ENCODE data around the gene ACKR4.

- TF ChIP-seq, protein P1, sequence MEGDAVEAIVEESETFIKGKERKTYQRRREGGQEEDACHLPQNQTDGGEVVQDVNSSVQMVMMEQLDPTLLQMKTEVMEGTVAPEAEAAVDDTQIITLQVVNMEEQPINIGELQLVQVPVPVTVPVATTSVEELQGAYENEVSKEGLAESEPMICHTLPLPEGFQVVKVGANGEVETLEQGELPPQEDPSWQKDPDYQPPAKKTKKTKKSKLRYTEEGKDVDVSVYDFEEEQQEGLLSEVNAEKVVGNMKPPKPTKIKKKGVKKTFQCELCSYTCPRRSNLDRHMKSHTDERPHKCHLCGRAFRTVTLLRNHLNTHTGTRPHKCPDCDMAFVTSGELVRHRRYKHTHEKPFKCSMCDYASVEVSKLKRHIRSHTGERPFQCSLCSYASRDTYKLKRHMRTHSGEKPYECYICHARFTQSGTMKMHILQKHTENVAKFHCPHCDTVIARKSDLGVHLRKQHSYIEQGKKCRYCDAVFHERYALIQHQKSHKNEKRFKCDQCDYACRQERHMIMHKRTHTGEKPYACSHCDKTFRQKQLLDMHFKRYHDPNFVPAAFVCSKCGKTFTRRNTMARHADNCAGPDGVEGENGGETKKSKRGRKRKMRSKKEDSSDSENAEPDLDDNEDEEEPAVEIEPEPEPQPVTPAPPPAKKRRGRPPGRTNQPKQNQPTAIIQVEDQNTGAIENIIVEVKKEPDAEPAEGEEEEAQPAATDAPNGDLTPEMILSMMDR (conservative IDR thresholded peaks at IDR 0.05): no peak
- no peak for TF ChIP-seq EZH2 (IDR thresholded peaks at IDR 0.05; ENCODE audit: low read depth)
These were observed 29.9 kb downstream of the ACKR4 start for GRCh38 chr3:132626955-132627354.

All from PC-9 (cell line).